ENCODE results near the gene MRPS15. TPM values are rescaled to one million over a fixed set of nuclear protein-coding genes. Genes with fewer than 3 reads are reported as not detected.

The MRPS15 gene
- total and polyA plus RNA-seq, 2 donors from 2014 or later, result 48.1 to 160 TPM

DNA sequence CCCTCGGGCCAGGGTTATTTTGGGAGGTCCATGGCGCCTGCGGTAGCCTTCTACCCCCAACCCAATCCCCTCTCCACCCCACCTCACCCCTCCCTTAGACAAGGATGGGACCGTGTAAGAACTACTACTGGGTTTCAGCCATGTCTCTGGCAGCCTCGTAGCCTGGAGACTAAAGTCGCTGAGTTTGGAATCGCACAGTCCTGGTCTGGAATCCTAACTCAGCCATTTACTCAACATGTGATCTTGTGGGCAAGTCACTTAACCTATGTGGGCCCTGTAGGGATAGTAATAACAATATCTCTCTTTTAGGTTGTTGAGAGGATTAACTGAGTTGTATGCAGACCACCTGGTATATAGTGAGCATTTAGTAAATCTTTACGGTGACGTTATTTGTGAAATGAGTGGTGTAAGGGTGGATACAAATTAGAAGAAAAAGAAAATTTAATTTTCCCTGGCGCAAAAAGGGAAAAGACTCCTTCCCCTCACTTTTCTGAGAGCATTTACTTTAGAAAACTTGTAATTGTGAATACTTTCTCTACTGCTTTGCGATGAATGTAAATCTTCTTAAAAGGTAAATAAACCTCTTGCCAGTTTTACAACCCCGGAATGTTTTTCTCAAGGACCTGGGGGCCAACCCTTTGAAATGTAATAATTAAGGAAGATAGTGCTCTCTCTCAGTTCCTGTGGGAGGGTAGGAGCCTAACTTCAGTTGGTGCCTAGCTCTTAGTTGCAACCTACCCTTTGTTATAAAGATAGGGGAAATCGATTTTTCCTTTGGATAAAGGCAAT, 615 bp upstream of the MRPS15 start:
- TF ChIP-seq, protein P1, sequence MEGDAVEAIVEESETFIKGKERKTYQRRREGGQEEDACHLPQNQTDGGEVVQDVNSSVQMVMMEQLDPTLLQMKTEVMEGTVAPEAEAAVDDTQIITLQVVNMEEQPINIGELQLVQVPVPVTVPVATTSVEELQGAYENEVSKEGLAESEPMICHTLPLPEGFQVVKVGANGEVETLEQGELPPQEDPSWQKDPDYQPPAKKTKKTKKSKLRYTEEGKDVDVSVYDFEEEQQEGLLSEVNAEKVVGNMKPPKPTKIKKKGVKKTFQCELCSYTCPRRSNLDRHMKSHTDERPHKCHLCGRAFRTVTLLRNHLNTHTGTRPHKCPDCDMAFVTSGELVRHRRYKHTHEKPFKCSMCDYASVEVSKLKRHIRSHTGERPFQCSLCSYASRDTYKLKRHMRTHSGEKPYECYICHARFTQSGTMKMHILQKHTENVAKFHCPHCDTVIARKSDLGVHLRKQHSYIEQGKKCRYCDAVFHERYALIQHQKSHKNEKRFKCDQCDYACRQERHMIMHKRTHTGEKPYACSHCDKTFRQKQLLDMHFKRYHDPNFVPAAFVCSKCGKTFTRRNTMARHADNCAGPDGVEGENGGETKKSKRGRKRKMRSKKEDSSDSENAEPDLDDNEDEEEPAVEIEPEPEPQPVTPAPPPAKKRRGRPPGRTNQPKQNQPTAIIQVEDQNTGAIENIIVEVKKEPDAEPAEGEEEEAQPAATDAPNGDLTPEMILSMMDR (IDR thresholded peaks at IDR 0.05; ENCODE audit: borderline replicate concordance, extremely low read depth, insufficient read depth), result no peak
- no peaks in the 10 kb centered on the region for H3K9me3 ChIP-seq (ENCODE audit: control insufficient read depth in 2 of 3, insufficient read depth in 1 of 3, low read length in 3 of 3)
- peak overlapping the region; percentile 91 to 97 (median 95) for H3K4me3 ChIP-seq (ENCODE audit: low read length in 3 of 3)
- H3K36me3 ChIP-seq (ENCODE audit: control insufficient read depth in 2 of 3, insufficient read depth in 3 of 3, low read length in 3 of 3), result peaks cover 0 to 16% (median 8%) of the 10 kb centered on the region in 3 donors
- H3K4me1 ChIP-seq (ENCODE audit: control insufficient read depth in 2 of 3, insufficient read depth in 2 of 3, low read depth in 1 of 3, low read length in 3 of 3), result peaks cover 0 to 4% (median 3%) of the 10 kb centered on the region in 3 donors
- peak overlapping the region; percentile 66 to 95 (median 78) for H3K9ac ChIP-seq (ENCODE audit: low read length in 3 of 3)
- intact Hi-C loops (cut with DNase I), result no loop called here
- H3K27ac ChIP-seq (ENCODE audit: low read depth in 2 of 2, low read length in 2 of 2), result peak overlapping the region; percentile 95 to 96
- FAIRE-seq (no peak), DNase-seq (peak in 2 of 5 donors; percentile 75 to 79)
- H3K27me3 ChIP-seq (ENCODE audit: control insufficient read depth, insufficient read depth, low read length), result no peaks in the 10 kb centered on the region

DNA sequence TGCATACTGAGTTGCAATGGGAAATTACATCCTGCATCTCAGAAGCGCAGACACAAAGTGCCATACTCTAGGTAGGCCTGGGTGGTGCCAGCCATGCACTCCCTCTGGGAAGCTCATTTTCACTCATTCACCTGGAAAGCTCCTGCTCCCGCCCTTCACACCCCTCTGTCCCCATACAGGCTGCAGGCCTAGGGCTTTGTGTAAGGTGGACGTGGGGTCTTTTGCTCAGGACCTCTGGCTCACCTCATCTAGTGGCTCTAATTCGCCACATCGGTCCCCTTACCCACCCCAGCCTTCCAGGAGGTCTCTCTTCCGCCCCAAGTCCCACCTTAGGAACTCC, 751 bp downstream of the MRPS15 start:
- no peaks in the 10 kb centered on the region for H3K9me3 ChIP-seq (ENCODE audit: control insufficient read depth in 2 of 3, insufficient read depth in 1 of 3, low read length in 3 of 3)

DNA sequence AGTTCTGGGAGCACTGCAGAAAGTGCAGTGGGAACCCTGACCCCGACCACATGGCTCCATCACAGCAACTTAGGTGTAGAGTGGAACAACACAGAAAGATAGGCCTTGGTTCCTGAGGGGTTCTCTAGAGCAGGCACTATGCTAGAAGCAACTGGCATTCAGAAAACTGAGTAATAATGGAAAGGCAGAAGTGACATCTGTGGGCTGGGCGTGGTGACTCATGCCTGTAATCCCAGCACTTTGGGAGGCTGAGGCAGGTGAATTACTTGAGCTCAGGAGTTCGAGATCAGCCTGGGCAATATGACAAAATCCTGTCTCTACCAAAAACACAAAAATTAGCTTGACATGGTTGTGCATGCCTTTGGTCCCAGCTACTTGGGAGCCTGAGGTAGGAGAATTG, 5.3 kb downstream of the MRPS15 start:
- DNase-seq (no peak), FAIRE-seq (no peak)
- Histone ChIP-seq H3K27ac (ENCODE audit: low read depth in 2 of 2, low read length in 2 of 2) (no peak overlapping the region), H3K9me3 (ENCODE audit: control insufficient read depth in 2 of 3, insufficient read depth in 1 of 3, low read length in 3 of 3) (no peaks in the 10 kb centered on the region), H3K9ac (ENCODE audit: low read length in 3 of 3) (no peak overlapping the region), H3K36me3 (ENCODE audit: control insufficient read depth in 2 of 3, insufficient read depth in 3 of 3, low read length in 3 of 3) (peaks cover 6 to 46% (median 35%) of the 10 kb centered on the region in 3 donors), H3K27me3 (ENCODE audit: control insufficient read depth, insufficient read depth, low read length) (no peaks in the 10 kb centered on the region), H3K4me1 (ENCODE audit: control insufficient read depth in 2 of 3, insufficient read depth in 2 of 3, low read depth in 1 of 3, low read length in 3 of 3) (peaks cover 0 to 4% (median 3%) of the 10 kb centered on the region in 3 donors), H3K4me3 (ENCODE audit: low read length in 3 of 3) (no peak overlapping the region)
- intact Hi-C loops (cut with DNase I), result no loop called here
- TF ChIP-seq, protein P1 (IDR thresholded peaks at IDR 0.05; ENCODE audit: borderline replicate concordance, extremely low read depth, insufficient read depth), result no peak

More for the DNA sequence above, 751 bp downstream of the MRPS15 start:
- TF ChIP-seq, protein P1 (IDR thresholded peaks at IDR 0.05; ENCODE audit: borderline replicate concordance, extremely low read depth, insufficient read depth), result no peak
- Histone ChIP-seq H3K27ac (ENCODE audit: low read depth in 2 of 2, low read length in 2 of 2) (no peak overlapping the region), H3K27me3 (ENCODE audit: control insufficient read depth, insufficient read depth, low read length) (no peaks in the 10 kb centered on the region), H3K36me3 (ENCODE audit: control insufficient read depth in 2 of 3, insufficient read depth in 3 of 3, low read length in 3 of 3) (peaks cover 0 to 16% (median 14%) of the 10 kb centered on the region in 3 donors), H3K4me3 (ENCODE audit: low read length in 3 of 3) (peak overlapping the region; percentile 91 to 97 (median 95)), H3K9ac (ENCODE audit: low read length in 3 of 3) (peak overlapping the region; percentile 20 to 97 (median 95)), H3K4me1 (ENCODE audit: control insufficient read depth in 2 of 3, insufficient read depth in 2 of 3, low read depth in 1 of 3, low read length in 3 of 3) (peaks cover 0 to 4% (median 3%) of the 10 kb centered on the region in 3 donors)
- intact Hi-C loops (cut with DNase I), result no loop called here
- FAIRE-seq (no peak), DNase-seq (peak in 1 of 5 donors; percentile 17)

Measured in kidney (tissue), 14 donors.